Endothelial cell of umbilical vein (primary cell): ENCODE measurements around the gene EXD3. TPM values are rescaled to one million over a fixed set of nuclear protein-coding genes. Genes with fewer than 3 reads are reported as not detected.

ENCODE experiments used
- BruUV-seq: library from RNA; stranded (reverse); fragments of 400-500 nt; replicated peaks from 2 replicates; lab custom pipeline; 2021; lab: Mats Ljungman, UMichigan
- CTCF ChIA-PET: fragments of 300-600, 350-600 bp; sonication (Branson Sonifier 250); formaldehyde crosslinking; loops from one replicate; lab custom pipeline; 2021; ENCODE audit warnings: antibody characterized with exemption, inconsistent platforms; lab: Charles Lee
- POLR2A ChIA-PET: fragments of 300-600, 350-600 bp; sonication (Branson Sonifier 250); formaldehyde crosslinking; loops from one replicate; lab custom pipeline; 2021; ENCODE audit warnings: antibody characterized with exemption, inconsistent platforms; lab: Charles Lee
- DNase-seq: peaks from one replicate; pipeline ENCODE4 v3.0.0-alpha.2; 2011; ENCODE audit warnings: low read depth, low spot score
- FAIRE-seq: peaks from 2 replicates; lab custom pipeline; 2011; peaks lifted over from hg19 to GRCh38; lab: Jason Lieb, UNC
- H2AFZ ChIP-seq: 2 replicates; pipeline ENCODE4 v1.6.0; 2012; ENCODE audit warnings: low read depth, low read length, control low read depth, inconsistent platforms
- H3K27ac ChIP-seq: 2 replicates; pipeline ENCODE4 v1.5.1; 2011; ENCODE audit warnings: low read depth, mild to moderate bottlenecking, control low read depth, low read length, moderate library complexity; ENCODE audit not compliant: insufficient read depth
- H3K27me3 ChIP-seq, 2 experiments: 2 replicates each; pipeline versions ENCODE4 v1.6.0 to v1.6.1; 2011; ENCODE audit warnings: low read length in 2 of 2, mixed read lengths in 1 of 2; ENCODE audit not compliant: control insufficient read depth in 2 of 2, insufficient read depth in 2 of 2
- H3K36me3 ChIP-seq, 2 experiments: 2 replicates in 1 of 2; 3 replicates in 1 of 2; pipeline ENCODE4 v1.5.1; 2011; ENCODE audit warnings: low read length in 2 of 2, mild to moderate bottlenecking in 1 of 2, moderate library complexity in 1 of 2; ENCODE audit not compliant: control insufficient read depth in 2 of 2, insufficient read depth in 2 of 2; ENCODE audit errors: extremely low read depth in 1 of 2
- H3K4me1 ChIP-seq: 3 replicates; pipeline ENCODE4 v1.5.1; 2011; ENCODE audit warnings: mild to moderate bottlenecking, low read length; ENCODE audit not compliant: control insufficient read depth, insufficient read depth; ENCODE audit errors: extremely low read depth
- H3K4me2 ChIP-seq: 2 replicates; pipeline ENCODE4 v1.6.1; 2011; ENCODE audit warnings: low read length, control low read depth, mixed read lengths; ENCODE audit not compliant: insufficient read depth
- H3K4me3 ChIP-seq, 3 experiments: fragments of 200-600 bp in 1 of 3; sonication (generic), shearing (Covaris generic) in 1 of 3; replicated peaks in 1 of 3; 2 replicates each; pipeline ENCODE4 v1.5.1; 2011 to 2016; ENCODE audit warnings: control low read depth in 3 of 3, low read length in 3 of 3, mild to moderate bottlenecking in 2 of 3, inconsistent platforms in 1 of 3, low read depth in 1 of 3, moderate library complexity in 1 of 3; ENCODE audit not compliant: insufficient read depth in 1 of 3
- H3K79me2 ChIP-seq: 2 replicates; pipeline ENCODE4 v1.6.0; 2012; ENCODE audit warnings: low read length, inconsistent platforms; ENCODE audit not compliant: control insufficient read depth, insufficient read depth
- H3K9ac ChIP-seq: replicated peaks from 2 replicates; pipeline ENCODE3; 2011; ENCODE audit warnings: low read length, control low read depth; ENCODE audit not compliant: insufficient read depth; ENCODE audit errors: extremely low read depth
- H3K9me1 ChIP-seq: replicated peaks from 3 replicates; pipeline ENCODE4 v1.6.0; 2011; ENCODE audit warnings: mild to moderate bottlenecking, low read length; ENCODE audit not compliant: control insufficient read depth, insufficient read depth; ENCODE audit errors: extremely low read depth
- H3K9me3 ChIP-seq: replicated peaks from 2 replicates; pipeline ENCODE4 v1.5.1; 2012; ENCODE audit warnings: low read length, inconsistent platforms; ENCODE audit not compliant: control insufficient read depth, insufficient read depth
- H4K20me1 ChIP-seq: replicated peaks from 2 replicates; pipeline ENCODE3; 2011; ENCODE audit warnings: mild to moderate bottlenecking, low read length; ENCODE audit not compliant: control insufficient read depth, insufficient read depth; ENCODE audit errors: extremely low read depth
- CTCF ChIP-seq, 2 donors: IDR thresholded peaks; 1 replicate in 1 of 2; 2 replicates in 1 of 2; pipeline ENCODE4 v1.5.1; 2011; ENCODE audit warnings: low read length in 2 of 2, mild to moderate bottlenecking in 2 of 2, moderate library complexity in 2 of 2, control low read depth in 1 of 2, inconsistent platforms in 1 of 2, low read depth in 1 of 2; ENCODE audit not compliant: insufficient read depth in 1 of 2; ENCODE audit errors: extremely low read depth in 1 of 2
- EZH2 ChIP-seq: IDR thresholded peaks from 2 replicates; pipeline ENCODE4 v1.6.1; 2012; ENCODE audit warnings: borderline replicate concordance, low read depth, mild to moderate bottlenecking, moderate library complexity, low read length, inconsistent platforms; ENCODE audit not compliant: severe bottlenecking
- FOS ChIP-seq: IDR thresholded peaks from 2 replicates; pipeline ENCODE4 v1.6.1; 2011; ENCODE audit warnings: mild to moderate bottlenecking, low read length, moderate library complexity, borderline replicate concordance; ENCODE audit not compliant: insufficient read depth
- GATA2 ChIP-seq: IDR thresholded peaks from 2 replicates; pipeline ENCODE4 v1.7.0; 2011; ENCODE audit warnings: low read depth, mild to moderate bottlenecking, moderate library complexity, mixed read lengths, low read length; ENCODE audit not compliant: insufficient read length, insufficient read depth
- JUN ChIP-seq: IDR thresholded peaks from 2 replicates; pipeline ENCODE4 v1.6.1; 2011; ENCODE audit warnings: borderline replicate concordance, low read depth; ENCODE audit not compliant: insufficient read length, insufficient read depth
- MYC ChIP-seq: IDR thresholded peaks from one replicate; pipeline ENCODE4 v1.6.1; 2011; ENCODE audit warnings: mild to moderate bottlenecking, low read depth, low read length
- POLR2A ChIP-seq: IDR thresholded peaks from 2 replicates; pipeline ENCODE4 v1.6.1; 2012; ENCODE audit warnings: low read depth, mild to moderate bottlenecking, control low read depth, low read length
- POLR2AphosphoS5 ChIP-seq: IDR thresholded peaks from 2 replicates; pipeline ENCODE4 v1.6.1; 2012; ENCODE audit warnings: low read depth, mild to moderate bottlenecking, control low read depth, low read length, moderate library complexity; ENCODE audit not compliant: insufficient read depth
- dilution Hi-C: fragments of 300-500 bp; cut with MboI; formaldehyde crosslinking; loops from one replicate; pipeline ENCODE4 v1.15.0; 2019; ENCODE audit warnings: low sequenced_read_pairs; ENCODE audit not compliant: extremely low pct_ligation_motif_present
- intact Hi-C: fragments of 100-400 bp; cut with micrococcal nuclease; formaldehyde crosslinking; loops from one replicate; pipeline ENCODE4 v1.10.0; 2022
- polyA plus RNA-seq, 4 experiments: library from polyadenylated mRNA; depleted of rRNA in 3 of 4; stranded (reverse) in 3 of 4; unstranded in 1 of 4; fragments of >200 nt; gene quantifications; 2 replicates each; pipeline versions ENCODE4 v1.2.1 to v1.2.3, GENCODE V29; 2011 to 2012; ENCODE audit warnings: missing spikeins in 1 of 4
- total RNA-seq: library from RNA; stranded (reverse); gene quantifications from 2 replicates; pipeline ENCODE4 v1.2.3, GENCODE V29; 2021
- TF ChIP-seq, protein P1 (sequence below): IDR thresholded peaks from 2 replicates; pipeline ENCODE4 v1.6.1; 2011; ENCODE audit not compliant: insufficient read depth, insufficient read length

EXD3 gene
- total and polyA plus RNA-seq, 2 donors (not counting 3 experiments of a cell fraction or from before 2014, with no cell fraction given) = 17.7 to 30.3 TPM

DNA sequence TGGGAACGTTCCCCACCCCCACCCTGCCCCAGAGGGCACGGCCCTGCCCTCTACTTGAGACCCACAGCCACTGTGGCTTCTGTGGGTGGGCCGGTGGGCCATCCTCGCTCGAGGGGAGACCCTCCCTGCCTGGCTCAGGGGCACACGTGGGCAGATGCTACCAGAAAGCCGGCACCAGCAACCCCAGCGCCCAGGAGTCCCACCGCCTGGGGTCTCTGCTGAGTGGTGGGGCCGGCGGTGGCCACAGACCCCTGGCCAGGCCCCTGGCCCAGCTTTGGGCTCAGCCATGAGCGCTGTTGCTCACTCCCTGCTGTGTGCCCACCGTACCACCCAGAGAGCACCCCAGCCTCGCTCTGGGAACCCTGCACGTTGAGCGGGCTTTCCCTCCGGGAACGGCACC is 104.4 kb downstream of the EXD3 start:
- Histone ChIP-seq H4K20me1 (no peaks in the 10 kb centered on the region), H3K79me2 (no peaks in the 10 kb centered on the region), H3K9me3 (no peaks in the 10 kb centered on the region), H3K9ac (no peak overlapping the region), H3K4me3 (no peak overlapping the region), H3K4me1 (peaks cover 27% of the 10 kb centered on the region), H3K4me2 (no peak overlapping the region), H3K9me1 (no peaks in the 10 kb centered on the region), H2AFZ (no peak overlapping the region), H3K36me3 (no peaks in the 10 kb centered on the region), H3K27ac (no peak overlapping the region), H3K27me3 (no peaks in the 10 kb centered on the region)
- ChIA-PET POLR2A (interaction anchor here (0.6 kb wide), 1 partner anchor 95 kb away, joined by 5 read pairs; no protein-coding TSS in a partner anchor), CTCF (interaction anchor here (0.6 to 3.2 kb wide), 7 partner anchors 12 to 87 kb away, joined by 3 to 33 read pairs (median 4); partner anchors contain the start of gene NRARP)
- intact Hi-C loops (no loop called here), dilution Hi-C loops (no loop called here)
- no peak for TF ChIP-seq CTCF (IDR thresholded peaks at IDR 0.05; ENCODE audit: extremely low read depth in 1 of 2, insufficient read depth in 1 of 2, low read depth in 1 of 2, low read length in 2 of 2)
- TF ChIP-seq MYC = no peak
- TF ChIP-seq POLR2A = no peak
- TF ChIP-seq EZH2 = no peak
- BruUV-seq = no TSS peak
- DNase-seq = no peak
- FAIRE-seq = no peak

- CTCF ChIA-PET = interaction anchor here (1.0 kb wide), 1 partner anchor 21 kb away, joined by 3 read pairs; no protein-coding TSS in a partner anchor
- H3K36me3 ChIP-seq = no peaks in the 10 kb centered on the region
- no peak for FAIRE-seq
- POLR2A ChIA-PET = interaction anchor here (0.6 kb wide), 1 partner anchor 94 kb away, joined by 5 read pairs; no protein-coding TSS in a partner anchor
- H3K27me3 ChIP-seq = no peaks in the 10 kb centered on the region
- no peaks in the 10 kb centered on the region for H3K79me2 ChIP-seq
- H3K4me2 ChIP-seq = no peak overlapping the region
- no peak overlapping the region for H2AFZ ChIP-seq
- no peak for TF ChIP-seq MYC
- TF ChIP-seq EZH2 = no peak
- TF ChIP-seq FOS = no peak
- TF ChIP-seq POLR2A = no peak
- TF ChIP-seq JUN = no peak
- no peak for TF ChIP-seq CTCF (IDR thresholded peaks at IDR 0.05; ENCODE audit: extremely low read depth in 1 of 2, insufficient read depth in 1 of 2, low read depth in 1 of 2, low read length in 2 of 2)
- TF ChIP-seq POLR2AphosphoS5 = no peak
- TF ChIP-seq, protein P1, sequence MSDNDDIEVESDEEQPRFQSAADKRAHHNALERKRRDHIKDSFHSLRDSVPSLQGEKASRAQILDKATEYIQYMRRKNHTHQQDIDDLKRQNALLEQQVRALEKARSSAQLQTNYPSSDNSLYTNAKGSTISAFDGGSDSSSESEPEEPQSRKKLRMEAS = no peak
- no peak for TF ChIP-seq GATA2
- H3K9ac ChIP-seq = no peak overlapping the region
- no TSS peak for BruUV-seq
- no peak for DNase-seq
- no peaks in the 10 kb centered on the region for H3K9me1 ChIP-seq
- dilution Hi-C loops (no loop called here), intact Hi-C loops (no loop called here)
- no peak overlapping the region for H3K4me3 ChIP-seq
- peaks cover 27% of the 10 kb centered on the region for H3K4me1 ChIP-seq
- H3K9me3 ChIP-seq = no peaks in the 10 kb centered on the region
- no peak overlapping the region for H3K27ac ChIP-seq
- no peaks in the 10 kb centered on the region for H4K20me1 ChIP-seq
Observed at GRCh38 chr9:137317718-137318511, 105.0 kb downstream of the EXD3 start.
